SJSA1 (cell line): ENCODE results near the gene OR2F2. TPM values are rescaled to one million over a fixed set of nuclear protein-coding genes. Genes with fewer than 3 reads are reported as not detected.

ENCODE experiments used
- DNase-seq, 2 experiments: peaks; one replicate each; pipeline ENCODE4 v3.0.0-alpha.2; 2015 to 2020; ENCODE audit warnings: low spot score in 2 of 2, low read depth in 1 of 2
- H3K27ac ChIP-seq: fragments of 250-450 bp; sonication (Bioruptor Pico); 2 replicates; pipeline ENCODE4 v1.5.1; 2020; ENCODE audit warnings: mild to moderate bottlenecking, moderate library complexity
- H3K27me3 ChIP-seq: fragments of 250-450 bp; sonication (Bioruptor Pico); replicated peaks from 2 replicates; pipeline ENCODE4 v1.5.1; 2020; ENCODE audit warnings: mild to moderate bottlenecking, moderate library complexity
- H3K36me3 ChIP-seq: fragments of 250-450 bp; sonication (Bioruptor Pico); 2 replicates; pipeline ENCODE4 v1.5.1; 2020; ENCODE audit warnings: mild to moderate bottlenecking
- H3K4me1 ChIP-seq: fragments of 250-450 bp; sonication (Bioruptor Pico); replicated peaks from 2 replicates; pipeline ENCODE4 v1.6.1; 2021; ENCODE audit warnings: mild to moderate bottlenecking
- H3K4me3 ChIP-seq: fragments of 250-450 bp; sonication (Bioruptor Pico); 2 replicates; pipeline ENCODE4 v1.5.1; 2020; ENCODE audit warnings: mild to moderate bottlenecking
- H3K9me3 ChIP-seq: fragments of 250-450 bp; sonication (Bioruptor Pico); replicated peaks from 2 replicates; pipeline ENCODE4 v1.5.1; 2020; ENCODE audit warnings: mild to moderate bottlenecking
- total RNA-seq: library from RNA; depleted of rRNA; stranded (reverse); fragments of >200 nt; shearing (Covaris generic); gene quantifications from 2 replicates; pipeline ENCODE4 v1.2.3, GENCODE V29; 2014

The OR2F2 gene
- total RNA-seq, 1 experiment from 2014 or later = 0.13 TPM

GRCh38 chr7:143936087-143937009 lies 1.3 kb downstream of the OR2F2 start:
- Histone ChIP-seq H3K9me3 (no peaks in the 10 kb centered on the region), H3K27ac (no peak overlapping the region), H3K4me1 (peaks cover 14% of the 10 kb centered on the region), H3K27me3 (no peaks in the 10 kb centered on the region), H3K4me3 (no peak overlapping the region), H3K36me3 (no peaks in the 10 kb centered on the region)
- DNase-seq = no peak

GRCh38 chr7:143938379-143939243 lies 3.6 kb downstream of the OR2F2 start:
- no peak for DNase-seq
- no peaks in the 10 kb centered on the region for H3K36me3 ChIP-seq
- no peaks in the 10 kb centered on the region for H3K9me3 ChIP-seq
- peaks cover 14% of the 10 kb centered on the region for H3K4me1 ChIP-seq
- H3K27ac ChIP-seq = no peak overlapping the region
- no peaks in the 10 kb centered on the region for H3K27me3 ChIP-seq
- no peak overlapping the region for H3K4me3 ChIP-seq

- H3K9me3 ChIP-seq = no peaks in the 10 kb centered on the region
- peaks cover 4% of the 10 kb centered on the region; the same call in 1 of the 2 replicates for H3K4me1 ChIP-seq
- no peaks in the 10 kb centered on the region for H3K27me3 ChIP-seq
- no peaks in the 10 kb centered on the region for H3K36me3 ChIP-seq
- DNase-seq = no peak
- no peak overlapping the region for H3K27ac ChIP-seq
- H3K4me3 ChIP-seq = no peak overlapping the region
Observed at GRCh38 chr7:143945423-143945822, 10.4 kb downstream of the OR2F2 start.

GRCh38 chr7:143947111-143947510 lies 12.1 kb downstream of the OR2F2 start:
- no peaks in the 10 kb centered on the region for H3K36me3 ChIP-seq
- no peaks in the 10 kb centered on the region for H3K27me3 ChIP-seq
- H3K9me3 ChIP-seq = no peaks in the 10 kb centered on the region
- H3K4me3 ChIP-seq = no peak overlapping the region
- no peak for DNase-seq
- peaks cover 4% of the 10 kb centered on the region; the same call in 1 of the 2 replicates for H3K4me1 ChIP-seq
- no peak overlapping the region for H3K27ac ChIP-seq

- Histone ChIP-seq H3K9me3 (no peaks in the 10 kb centered on the region), H3K27ac (no peak overlapping the region), H3K4me1 (peaks cover 4% of the 10 kb centered on the region; the same call in 1 of the 2 replicates), H3K36me3 (no peaks in the 10 kb centered on the region), H3K4me3 (no peak overlapping the region), H3K27me3 (no peaks in the 10 kb centered on the region)
- no peak for DNase-seq
Observed at GRCh38 chr7:143948733-143949132, 13.7 kb downstream of the OR2F2 start.

- Histone ChIP-seq H3K4me3 (no peak overlapping the region), H3K4me1 (no peaks in the 10 kb centered on the region)
- no peak for DNase-seq
Observed at GRCh38 chr7:143953421-143953820, 18.4 kb downstream of the OR2F2 start.

GRCh38 chr7:143954135-143954534 lies 19.1 kb downstream of the OR2F2 start:
- H3K4me3 ChIP-seq = no peak overlapping the region
- no peaks in the 10 kb centered on the region for H3K9me3 ChIP-seq
- H3K36me3 ChIP-seq = no peaks in the 10 kb centered on the region
- no peak for DNase-seq
- no peaks in the 10 kb centered on the region for H3K27me3 ChIP-seq
- no peaks in the 10 kb centered on the region for H3K4me1 ChIP-seq
- H3K27ac ChIP-seq = no peak overlapping the region

More at GRCh38 chr7:143953421-143953820, 18.4 kb downstream of the OR2F2 start:
- Histone ChIP-seq H3K9me3 (no peaks in the 10 kb centered on the region), H3K27me3 (no peaks in the 10 kb centered on the region), H3K27ac (no peak overlapping the region), H3K36me3 (no peaks in the 10 kb centered on the region)

- Histone ChIP-seq H3K36me3 (no peaks in the 10 kb centered on the region), H3K27ac (no peak within 1 kb of the TSS), H3K4me3 (no peak within 1 kb of the TSS), H3K27me3 (no peaks in the 10 kb centered on the region), H3K9me3 (no peaks in the 10 kb centered on the region), H3K4me1 (no peaks in the 10 kb centered on the region)
- no peak for DNase-seq
Observed at GRCh38 chr7:143954544-143954943, 19.5 kb downstream of the OR2F2 start, which contains the start of gene OR2F1. Gene OR2F1, plus strand, starts transcription at chr7:143954844. Its CDS starts 5,127 bp downstream, at chr7:143959971.

GRCh38 chr7:143958781-143959180 lies 23.7 kb downstream of the OR2F2 start:
- Histone ChIP-seq H3K4me3 (no peak overlapping the region), H3K27ac (no peak overlapping the region), H3K4me1 (no peaks in the 10 kb centered on the region), H3K36me3 (no peaks in the 10 kb centered on the region), H3K27me3 (no peaks in the 10 kb centered on the region), H3K9me3 (0 out of 2 replicates have a peak, but pooled peaks cover 4% of the 10 kb centered on the region)
- DNase-seq = no peak

- H3K27ac ChIP-seq = no peak overlapping the region
- DNase-seq = no peak
- H3K4me1 ChIP-seq = peaks cover 8% of the 10 kb centered on the region
- no peak overlapping the region for H3K4me3 ChIP-seq
- H3K27me3 ChIP-seq = no peaks in the 10 kb centered on the region
- 0 out of 2 replicates have a peak, but pooled peaks cover 4% of the 10 kb centered on the region for H3K9me3 ChIP-seq
- no peaks in the 10 kb centered on the region for H3K36me3 ChIP-seq
Observed at GRCh38 chr7:143960813-143961610, 26.0 kb downstream of the OR2F2 start.

- DNase-seq = no peak
Observed at GRCh38 chr7:143965280-143965679, 30.2 kb downstream of the OR2F2 start.

GRCh38 chr7:143967398-143967797 lies 32.4 kb downstream of the OR2F2 start:
- Histone ChIP-seq H3K27me3 (no peaks in the 10 kb centered on the region), H3K27ac (no peak overlapping the region), H3K4me1 (peaks cover 8% of the 10 kb centered on the region), H3K9me3 (no peaks in the 10 kb centered on the region), H3K4me3 (no peak overlapping the region), H3K36me3 (no peaks in the 10 kb centered on the region)
- DNase-seq = no peak

More at GRCh38 chr7:143965280-143965679, 30.2 kb downstream of the OR2F2 start:
- H3K27me3 ChIP-seq = no peaks in the 10 kb centered on the region
- H3K27ac ChIP-seq = no peak overlapping the region
- H3K4me3 ChIP-seq = no peak overlapping the region
- peaks cover 8% of the 10 kb centered on the region for H3K4me1 ChIP-seq
- 0 out of 2 replicates have a peak, but pooled peaks cover 4% of the 10 kb centered on the region for H3K9me3 ChIP-seq
- H3K36me3 ChIP-seq = no peaks in the 10 kb centered on the region

GRCh38 chr7:143973870-143974416 lies 38.9 kb downstream of the OR2F2 start:
- H3K4me3 ChIP-seq = no peak overlapping the region
- H3K27ac ChIP-seq = no peak overlapping the region
- DNase-seq = no peak
- no peaks in the 10 kb centered on the region for H3K9me3 ChIP-seq
- peaks cover 7% of the 10 kb centered on the region for H3K4me1 ChIP-seq
- H3K36me3 ChIP-seq = no peaks in the 10 kb centered on the region
- no peaks in the 10 kb centered on the region for H3K27me3 ChIP-seq
